ENCODE data around the gene INSIG1.

DNA sequence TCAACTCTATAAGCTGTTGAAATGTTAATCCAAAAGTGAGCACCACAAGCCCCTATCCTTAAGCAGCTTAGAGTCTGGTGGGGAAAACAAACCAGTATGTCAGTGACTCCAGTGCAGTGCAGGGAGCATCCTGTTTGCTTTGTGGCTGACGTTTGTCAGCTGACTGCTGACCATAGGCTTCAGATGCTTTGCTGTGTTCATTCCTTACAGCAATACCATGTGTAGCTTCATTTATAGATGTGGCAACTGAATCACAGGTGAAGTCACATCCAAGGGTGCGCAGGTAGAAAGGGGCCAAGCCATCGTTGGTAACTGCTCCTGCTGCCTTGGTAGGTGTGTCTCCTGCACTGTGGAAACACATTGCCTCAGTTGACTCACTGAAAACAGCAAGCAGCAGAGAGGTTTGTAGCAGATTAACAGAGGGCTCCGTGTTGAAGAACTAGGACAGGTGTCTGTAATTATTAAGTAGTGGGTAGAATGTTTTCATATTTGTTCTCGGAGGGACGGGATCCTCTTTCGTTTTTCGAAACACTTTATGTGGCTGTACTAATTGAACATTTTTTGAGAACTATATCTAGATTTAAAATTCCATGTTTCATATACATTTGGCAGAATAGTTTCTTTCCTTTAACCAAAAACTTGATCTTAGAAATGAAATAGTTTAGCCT lies 2.0 kb downstream of the INSIG1 start:
- TF ChIP-seq, protein P1, sequence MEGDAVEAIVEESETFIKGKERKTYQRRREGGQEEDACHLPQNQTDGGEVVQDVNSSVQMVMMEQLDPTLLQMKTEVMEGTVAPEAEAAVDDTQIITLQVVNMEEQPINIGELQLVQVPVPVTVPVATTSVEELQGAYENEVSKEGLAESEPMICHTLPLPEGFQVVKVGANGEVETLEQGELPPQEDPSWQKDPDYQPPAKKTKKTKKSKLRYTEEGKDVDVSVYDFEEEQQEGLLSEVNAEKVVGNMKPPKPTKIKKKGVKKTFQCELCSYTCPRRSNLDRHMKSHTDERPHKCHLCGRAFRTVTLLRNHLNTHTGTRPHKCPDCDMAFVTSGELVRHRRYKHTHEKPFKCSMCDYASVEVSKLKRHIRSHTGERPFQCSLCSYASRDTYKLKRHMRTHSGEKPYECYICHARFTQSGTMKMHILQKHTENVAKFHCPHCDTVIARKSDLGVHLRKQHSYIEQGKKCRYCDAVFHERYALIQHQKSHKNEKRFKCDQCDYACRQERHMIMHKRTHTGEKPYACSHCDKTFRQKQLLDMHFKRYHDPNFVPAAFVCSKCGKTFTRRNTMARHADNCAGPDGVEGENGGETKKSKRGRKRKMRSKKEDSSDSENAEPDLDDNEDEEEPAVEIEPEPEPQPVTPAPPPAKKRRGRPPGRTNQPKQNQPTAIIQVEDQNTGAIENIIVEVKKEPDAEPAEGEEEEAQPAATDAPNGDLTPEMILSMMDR (conservative IDR thresholded peaks at IDR 0.05; ENCODE audit: low read depth, low read length), result no peak
- TF ChIP-seq CEBPB (IDR thresholded peaks at IDR 0.05; ENCODE audit: low read depth, low read length) (no peak), POLR2A (IDR thresholded peaks at IDR 0.05; ENCODE audit: low read depth, low read length) (no peak), FOS (IDR thresholded peaks at IDR 0.05; ENCODE audit: low read depth, low read length) (no peak), RCOR1 (IDR thresholded peaks at IDR 0.05; ENCODE audit: insufficient replicate concordance, low read length) (no peak), BHLHE40 (IDR thresholded peaks at IDR 0.05; ENCODE audit: low read depth, low read length) (no peak), MAZ (IDR thresholded peaks at IDR 0.05; ENCODE audit: borderline replicate concordance, low read depth, low read length) (no peak)

All from IMR-90 (cell line).